Neural crest cell (in vitro differentiated cells): ENCODE measurements around the gene SP2. TPM values are rescaled to one million over a fixed set of nuclear protein-coding genes. Genes with fewer than 3 reads are reported as not detected.

Experiments used
- DNase-seq: peaks from one replicate; pipeline ENCODE4 v3.0.0; 2021; ENCODE audit warnings: low read depth, mixed read lengths, low spot score
- H3K27ac Mint-ChIP-seq: one replicate; pipeline ENCODE4 v1.8.0; 2021; ENCODE audit warnings: mild to moderate bottlenecking, mixed read lengths; ENCODE audit not compliant: unreplicated experiment
- H3K27me3 Mint-ChIP-seq: 2 replicates; pipeline ENCODE4 v1.8.0; 2021; ENCODE audit warnings: low read depth, mild to moderate bottlenecking, mixed read lengths
- H3K36me3 Mint-ChIP-seq: 2 replicates; pipeline ENCODE4 v1.8.0; 2021; ENCODE audit warnings: low read depth, mild to moderate bottlenecking, mixed read lengths
- H3K4me1 Mint-ChIP-seq: 2 replicates; pipeline ENCODE4 v1.8.0; 2021; ENCODE audit warnings: mixed read lengths
- H3K4me3 Mint-ChIP-seq: one replicate; pipeline ENCODE4 v1.8.0; 2021; ENCODE audit warnings: mild to moderate bottlenecking, mixed read lengths
- H3K9me3 Mint-ChIP-seq: 2 replicates; pipeline ENCODE4 v1.8.0; 2021; ENCODE audit warnings: mixed read lengths
- total RNA-seq: library from RNA; stranded (reverse); gene quantifications from 2 replicates; pipeline ENCODE4 v1.2.1, GENCODE V29; 2021
- TF ChIP-seq, protein P1 (sequence below): fragments of 200-600 bp; sonication (generic); conservative IDR thresholded peaks from 2 replicates; pipeline ENCODE4 v1.5.0; 2021; ENCODE audit warnings: antibody characterized with exemption, mild to moderate bottlenecking

Gene SP2
- total RNA-seq, 1 donor from 2014 or later, result 22.4 TPM

DNA sequence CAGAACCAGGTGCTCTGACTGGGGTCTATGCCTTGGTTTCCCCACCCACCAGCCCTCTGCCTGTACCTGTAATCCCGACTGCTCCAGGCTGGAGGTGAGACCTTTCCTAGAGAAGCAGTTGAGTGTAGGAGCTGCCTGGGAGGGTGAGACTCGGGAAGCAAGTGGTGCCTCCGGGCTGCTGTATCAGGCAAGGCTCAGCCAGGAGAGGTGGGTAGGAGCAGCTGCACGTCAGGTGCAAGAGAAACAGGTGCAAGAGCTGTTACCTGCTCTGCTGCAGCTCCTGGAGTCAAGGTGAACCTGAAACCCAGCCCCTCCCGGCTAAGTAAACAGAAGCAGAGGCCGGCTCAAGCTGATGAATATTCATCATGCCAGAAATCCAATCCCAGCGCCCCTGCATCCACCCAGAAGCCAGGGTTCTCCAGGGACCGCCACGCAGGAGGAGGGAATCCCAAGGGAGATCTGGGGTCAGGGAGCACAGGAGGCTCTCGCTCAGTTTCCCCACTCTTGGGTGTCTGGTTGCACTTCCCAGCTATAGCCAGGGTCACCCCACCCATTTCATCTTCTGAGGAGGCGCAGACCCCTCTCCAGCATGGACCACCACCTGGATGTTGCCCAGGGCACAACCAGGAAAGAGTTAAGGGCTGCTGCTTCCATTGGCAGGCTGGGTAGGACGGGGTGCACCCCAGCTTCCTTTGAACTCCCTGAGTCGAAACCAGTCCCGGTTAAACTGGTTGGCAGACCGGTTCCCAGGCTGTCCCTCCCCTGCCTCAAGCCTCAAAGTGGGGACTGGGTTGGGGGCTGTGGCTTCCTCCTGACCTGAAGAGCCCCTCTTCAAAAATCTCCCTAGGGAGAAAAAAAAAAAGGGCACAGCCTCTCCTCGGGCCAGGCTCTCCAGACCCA is 61.8 kb downstream of the SP2 start, which contains the start of gene PRR15L:
TSS of gene PRR15L (minus strand) at position 293 of the 900 bp plus-strand sequence. CDS start 4,649 bp downstream, outside the sequence.
- H3K36me3 Mint-ChIP-seq, result no peaks in the 10 kb centered on the region
- no peak for DNase-seq
- H3K9me3 Mint-ChIP-seq, result no peaks in the 10 kb centered on the region
- TF ChIP-seq, protein P1, sequence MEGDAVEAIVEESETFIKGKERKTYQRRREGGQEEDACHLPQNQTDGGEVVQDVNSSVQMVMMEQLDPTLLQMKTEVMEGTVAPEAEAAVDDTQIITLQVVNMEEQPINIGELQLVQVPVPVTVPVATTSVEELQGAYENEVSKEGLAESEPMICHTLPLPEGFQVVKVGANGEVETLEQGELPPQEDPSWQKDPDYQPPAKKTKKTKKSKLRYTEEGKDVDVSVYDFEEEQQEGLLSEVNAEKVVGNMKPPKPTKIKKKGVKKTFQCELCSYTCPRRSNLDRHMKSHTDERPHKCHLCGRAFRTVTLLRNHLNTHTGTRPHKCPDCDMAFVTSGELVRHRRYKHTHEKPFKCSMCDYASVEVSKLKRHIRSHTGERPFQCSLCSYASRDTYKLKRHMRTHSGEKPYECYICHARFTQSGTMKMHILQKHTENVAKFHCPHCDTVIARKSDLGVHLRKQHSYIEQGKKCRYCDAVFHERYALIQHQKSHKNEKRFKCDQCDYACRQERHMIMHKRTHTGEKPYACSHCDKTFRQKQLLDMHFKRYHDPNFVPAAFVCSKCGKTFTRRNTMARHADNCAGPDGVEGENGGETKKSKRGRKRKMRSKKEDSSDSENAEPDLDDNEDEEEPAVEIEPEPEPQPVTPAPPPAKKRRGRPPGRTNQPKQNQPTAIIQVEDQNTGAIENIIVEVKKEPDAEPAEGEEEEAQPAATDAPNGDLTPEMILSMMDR, result no peak
- H3K4me3 Mint-ChIP-seq, result no peak within 1 kb of the TSS
- no peaks in the 10 kb centered on the region for H3K4me1 Mint-ChIP-seq
- no peak within 1 kb of the TSS for H3K27ac Mint-ChIP-seq
- peaks cover 4% of the 10 kb centered on the region for H3K27me3 Mint-ChIP-seq

DNA sequence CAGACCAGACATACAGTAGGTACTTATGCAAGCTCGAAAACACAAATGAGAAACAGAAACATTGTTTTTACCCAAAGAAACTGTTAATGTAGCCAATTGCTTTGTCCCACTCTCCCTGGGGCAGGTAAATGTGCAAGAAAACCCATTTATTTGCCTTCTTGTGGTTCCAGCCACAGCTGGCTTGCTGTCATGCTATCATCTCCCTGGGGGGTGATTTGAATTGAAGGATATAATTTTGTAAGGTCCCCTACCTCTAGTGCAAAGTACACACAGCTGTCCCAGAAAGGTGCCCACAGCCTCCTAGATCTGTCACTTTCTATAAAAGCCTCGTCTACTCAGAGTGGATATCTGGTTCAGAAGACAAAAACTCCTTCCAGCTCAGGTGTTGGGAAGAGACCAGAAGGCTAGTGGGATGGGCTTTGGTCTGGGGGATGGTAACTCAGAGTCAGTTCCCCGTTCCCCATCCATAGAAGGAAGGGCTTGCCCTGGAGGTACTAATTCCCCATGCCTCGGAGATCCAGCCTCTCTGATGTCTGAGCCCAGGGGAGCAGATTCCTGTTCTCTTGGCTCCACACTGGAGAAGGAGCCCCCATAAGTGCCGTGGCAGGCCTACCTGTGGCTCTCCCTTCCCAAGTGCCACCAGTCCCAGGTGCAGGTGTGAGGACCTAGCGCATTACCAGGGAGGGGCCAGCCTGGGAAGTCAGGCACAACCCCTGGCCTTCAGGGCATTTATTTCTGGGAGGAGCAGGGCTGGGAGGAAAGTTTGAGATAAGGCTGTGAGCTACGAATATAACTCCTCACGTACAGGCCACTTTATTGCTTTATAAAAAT is 64.0 kb downstream of the SP2 start:
- H3K9me3 Mint-ChIP-seq, result no peaks in the 10 kb centered on the region
- no peak overlapping the region for H3K4me3 Mint-ChIP-seq
- TF ChIP-seq, protein P1, result no peak
- H3K4me1 Mint-ChIP-seq, result no peaks in the 10 kb centered on the region
- no peak for DNase-seq
- H3K36me3 Mint-ChIP-seq, result no peaks in the 10 kb centered on the region
- H3K27me3 Mint-ChIP-seq, result peaks cover 4% of the 10 kb centered on the region
- H3K27ac Mint-ChIP-seq, result no peak overlapping the region

DNA sequence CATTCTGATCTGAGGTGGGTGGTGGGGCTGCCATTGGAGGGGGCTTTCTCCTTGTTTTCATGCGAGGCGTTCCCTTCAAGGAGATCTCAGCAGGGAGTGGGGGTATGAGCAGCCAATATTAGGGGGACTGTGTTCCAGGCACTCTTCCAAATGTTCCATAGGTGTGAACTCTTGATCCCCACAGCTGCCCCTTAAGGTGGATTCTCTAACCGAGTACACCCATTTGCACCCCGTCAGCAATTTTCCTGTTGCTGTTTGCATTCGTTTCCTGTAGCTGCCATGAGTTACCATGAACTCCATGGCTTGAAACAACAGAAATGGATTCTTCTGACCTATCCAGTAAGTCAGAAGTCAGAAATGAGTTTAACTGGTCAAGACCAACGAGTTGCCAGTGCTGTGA is 65.4 kb downstream of the SP2 start:
- Mint-ChIP-seq H3K27ac (peak overlapping the region; percentile 54), H3K27me3 (peaks cover 4% of the 10 kb centered on the region), H3K36me3 (no peaks in the 10 kb centered on the region), H3K4me1 (no peaks in the 10 kb centered on the region), H3K9me3 (no peaks in the 10 kb centered on the region), H3K4me3 (no peak overlapping the region)
- no peak for DNase-seq
- TF ChIP-seq, protein P1, result no peak

DNA sequence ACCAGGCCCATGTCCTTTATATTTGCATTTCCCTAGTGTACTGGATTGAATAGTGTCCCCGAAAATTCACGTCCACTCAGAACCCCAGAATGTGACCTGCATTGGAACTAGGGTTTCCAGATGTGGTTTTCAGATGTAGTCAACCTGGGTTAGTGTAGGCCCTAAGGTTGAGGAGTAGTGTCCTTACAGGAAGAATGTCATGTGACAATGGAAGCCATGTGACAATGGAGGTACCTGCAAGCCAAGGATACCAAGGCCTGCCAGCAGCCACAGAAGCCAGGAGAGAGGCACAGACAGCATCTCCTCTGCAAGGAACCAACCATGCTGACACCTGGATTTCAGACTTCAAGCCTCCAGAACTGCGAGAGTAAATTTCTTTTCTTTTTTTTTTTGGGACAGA is 66.9 kb downstream of the SP2 start:
- no peak for DNase-seq
- Mint-ChIP-seq H3K4me3 (no peak overlapping the region), H3K36me3 (no peaks in the 10 kb centered on the region), H3K27me3 (peaks cover 4% of the 10 kb centered on the region), H3K4me1 (no peaks in the 10 kb centered on the region), H3K9me3 (no peaks in the 10 kb centered on the region), H3K27ac (no peak overlapping the region)
- TF ChIP-seq, protein P1, result no peak

DNA sequence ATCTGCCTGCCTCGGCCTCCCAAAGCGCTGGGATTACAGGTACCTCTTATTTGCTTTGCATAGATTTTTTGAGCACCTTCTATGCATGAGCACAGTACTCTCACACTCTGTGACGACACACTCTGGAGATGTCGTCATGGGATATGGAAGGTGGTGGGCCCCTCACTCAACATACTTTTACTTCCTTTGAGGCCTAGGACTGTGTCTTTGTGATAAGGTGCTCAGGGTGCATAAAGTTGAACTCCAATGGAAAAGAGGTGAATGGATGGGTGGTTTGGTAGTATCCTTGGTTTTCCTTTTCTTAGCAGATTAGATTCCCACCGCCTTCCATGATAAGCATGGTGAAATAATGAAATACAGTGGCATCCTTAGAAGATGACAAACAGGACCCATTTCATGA is 68.8 kb downstream of the SP2 start:
- peaks cover 3% of the 10 kb centered on the region for H3K4me1 Mint-ChIP-seq
- no peak overlapping the region for H3K27ac Mint-ChIP-seq
- no peaks in the 10 kb centered on the region for H3K36me3 Mint-ChIP-seq
- H3K27me3 Mint-ChIP-seq, result no peaks in the 10 kb centered on the region
- TF ChIP-seq, protein P1, result no peak
- no peak overlapping the region for H3K4me3 Mint-ChIP-seq
- H3K9me3 Mint-ChIP-seq, result no peaks in the 10 kb centered on the region
- no peak for DNase-seq
